Fibroblast of skin of back (primary cell): ENCODE results near the gene FTO.

Experiments
- DNase-seq: peaks from one replicate; pipeline ENCODE4 v3.0.0-alpha.2; 2013

The FTO gene

GRCh38 chr16:54135361-54136275 is 431.7 kb downstream of the FTO start:
- DNase-seq = peak; percentile 83

- DNase-seq = peak; percentile 62
These were observed 432.3 kb downstream of the FTO start for GRCh38 chr16:54136276-54136625.

GRCh38 chr16:54140057-54140787 is 436.3 kb downstream of the FTO start:
- no peak for DNase-seq

- DNase-seq = no peak
These were observed 436.8 kb downstream of the FTO start for GRCh38 chr16:54140788-54141136.

GRCh38 chr16:54142787-54143186 is 438.8 kb downstream of the FTO start:
- no peak for DNase-seq

- no peak for DNase-seq
These were observed 439.5 kb downstream of the FTO start for GRCh38 chr16:54143410-54143809.

GRCh38 chr16:54143934-54144571 is 440.1 kb downstream of the FTO start:
- DNase-seq = no peak

- DNase-seq = no peak
These were observed 440.6 kb downstream of the FTO start for GRCh38 chr16:54144572-54144947.

- DNase-seq = no peak
These were observed 441.9 kb downstream of the FTO start for GRCh38 chr16:54145881-54146280.

- DNase-seq = no peak
These were observed 445.0 kb downstream of the FTO start for GRCh38 chr16:54148974-54149373.

GRCh38 chr16:54150861-54151260 is 446.9 kb downstream of the FTO start:
- no peak for DNase-seq

- DNase-seq = peak; percentile 11
These were observed 448.6 kb downstream of the FTO start for GRCh38 chr16:54152362-54153239.

GRCh38 chr16:54153240-54153934 is 449.4 kb downstream of the FTO start:
- DNase-seq = no peak

GRCh38 chr16:54156349-54156748 is 452.4 kb downstream of the FTO start:
- DNase-seq = no peak

- no peak for DNase-seq
These were observed 455.0 kb downstream of the FTO start for GRCh38 chr16:54158986-54159385.

- no peak for DNase-seq
These were observed 455.6 kb downstream of the FTO start for GRCh38 chr16:54159490-54160080.

GRCh38 chr16:54160252-54160860 is 456.4 kb downstream of the FTO start:
- no peak for DNase-seq

- DNase-seq = no peak
These were observed 457.3 kb downstream of the FTO start for GRCh38 chr16:54160939-54161897.

GRCh38 chr16:54163197-54163843 is 459.4 kb downstream of the FTO start:
- no peak for DNase-seq
